Activated T-helper 2 cell treated with anti-CD3 and anti-CD28 coated beads, Interferon-gamma antibody, Interleukin-2, Interleukin-4, amounts not matched to agents 10 μg/mL and 5 μg/mL and 100 μg/mL, durations not matched to agents 14 hours and 24 hours and 36 hours (primary cell): ENCODE data around the gene CBX3. TPM values are rescaled to one million over a fixed set of nuclear protein-coding genes. Genes with fewer than 3 reads are reported as not detected.
"Not testable (repeated sequence)": the region's sequence is repeated elsewhere in the genome, so short reads cannot be mapped to it uniquely, and the experiment has no call there.

ENCODE experiments used
- DNase-seq: peaks from one replicate; pipeline ENCODE4 v3.0.0; 2021; ENCODE audit warnings: low spot score
- H3K27ac Mint-ChIP-seq: one replicate; pipeline ENCODE4 v1.8.0; 2021; ENCODE audit warnings: mixed read lengths
- H3K27me3 Mint-ChIP-seq: one replicate; pipeline ENCODE4 v1.8.0; 2021; ENCODE audit warnings: low read depth, mixed read lengths
- H3K36me3 Mint-ChIP-seq: one replicate; pipeline ENCODE4 v1.8.0; 2021; ENCODE audit warnings: low read depth, mixed read lengths
- H3K4me1 Mint-ChIP-seq: one replicate; pipeline ENCODE4 v1.8.0; 2021; ENCODE audit warnings: low read depth, mixed read lengths
- H3K4me3 Mint-ChIP-seq: one replicate; pipeline ENCODE4 v1.8.0; 2021; ENCODE audit warnings: low read depth, mild to moderate bottlenecking, moderate library complexity, mixed read lengths
- H3K9me3 Mint-ChIP-seq: one replicate; pipeline ENCODE4 v1.8.0; 2021; ENCODE audit warnings: mixed read lengths
- intact Hi-C: fragments of 100-400 bp; cut with micrococcal nuclease; formaldehyde crosslinking; loops from one replicate; pipeline ENCODE4 v1.15.1; 2023
- total RNA-seq: library from RNA; stranded (reverse); gene quantifications from 2 replicates; pipeline ENCODE4 v1.2.3, GENCODE V29; 2022

Gene CBX3
- total RNA-seq, 1 donor from 2014 or later: 275 TPM

- peaks cover 43% of the 10 kb centered on the region for H3K36me3 Mint-ChIP-seq
- DNase-seq: no peak
- no peaks in the 10 kb centered on the region for H3K9me3 Mint-ChIP-seq
- H3K4me1 Mint-ChIP-seq: peaks cover 19% of the 10 kb centered on the region
- peak overlapping the region; percentile 26 for H3K27ac Mint-ChIP-seq
- intact Hi-C loops: no loop called here
- H3K27me3 Mint-ChIP-seq: no peaks in the 10 kb centered on the region
- no peak overlapping the region for H3K4me3 Mint-ChIP-seq
These were observed 23.1 kb upstream of the CBX3 start for GRCh38 chr7:26178272-26178960.

- Mint-ChIP-seq H3K36me3 (peaks cover 44% of the 10 kb centered on the region), H3K9me3 (no peaks in the 10 kb centered on the region), H3K4me3 (no peak overlapping the region), H3K4me1 (peaks cover 17% of the 10 kb centered on the region), H3K27me3 (no peaks in the 10 kb centered on the region), H3K27ac (no peak overlapping the region)
- intact Hi-C loops: no loop called here
- DNase-seq: no peak
These were observed 22.1 kb upstream of the CBX3 start for GRCh38 chr7:26179422-26179821.

- Mint-ChIP-seq H3K9me3 (no peaks in the 10 kb centered on the region), H3K36me3 (peaks cover 50% of the 10 kb centered on the region), H3K4me1 (peaks cover 19% of the 10 kb centered on the region), H3K4me3 (no peak overlapping the region), H3K27ac (no peak overlapping the region), H3K27me3 (no peaks in the 10 kb centered on the region)
- DNase-seq: no peak
- intact Hi-C loops: no loop called here
These were observed 21.6 kb upstream of the CBX3 start for GRCh38 chr7:26179826-26180497.

GRCh38 chr7:26180792-26181198 lies 20.8 kb upstream of the CBX3 start:
- peaks cover 58% of the 10 kb centered on the region for H3K36me3 Mint-ChIP-seq
- peaks cover 27% of the 10 kb centered on the region for H3K4me1 Mint-ChIP-seq
- H3K27me3 Mint-ChIP-seq: no peaks in the 10 kb centered on the region
- no peak for DNase-seq
- H3K4me3 Mint-ChIP-seq: no peak overlapping the region
- no peak overlapping the region for H3K27ac Mint-ChIP-seq
- no peaks in the 10 kb centered on the region for H3K9me3 Mint-ChIP-seq
- intact Hi-C loops: no loop called here

DNA sequence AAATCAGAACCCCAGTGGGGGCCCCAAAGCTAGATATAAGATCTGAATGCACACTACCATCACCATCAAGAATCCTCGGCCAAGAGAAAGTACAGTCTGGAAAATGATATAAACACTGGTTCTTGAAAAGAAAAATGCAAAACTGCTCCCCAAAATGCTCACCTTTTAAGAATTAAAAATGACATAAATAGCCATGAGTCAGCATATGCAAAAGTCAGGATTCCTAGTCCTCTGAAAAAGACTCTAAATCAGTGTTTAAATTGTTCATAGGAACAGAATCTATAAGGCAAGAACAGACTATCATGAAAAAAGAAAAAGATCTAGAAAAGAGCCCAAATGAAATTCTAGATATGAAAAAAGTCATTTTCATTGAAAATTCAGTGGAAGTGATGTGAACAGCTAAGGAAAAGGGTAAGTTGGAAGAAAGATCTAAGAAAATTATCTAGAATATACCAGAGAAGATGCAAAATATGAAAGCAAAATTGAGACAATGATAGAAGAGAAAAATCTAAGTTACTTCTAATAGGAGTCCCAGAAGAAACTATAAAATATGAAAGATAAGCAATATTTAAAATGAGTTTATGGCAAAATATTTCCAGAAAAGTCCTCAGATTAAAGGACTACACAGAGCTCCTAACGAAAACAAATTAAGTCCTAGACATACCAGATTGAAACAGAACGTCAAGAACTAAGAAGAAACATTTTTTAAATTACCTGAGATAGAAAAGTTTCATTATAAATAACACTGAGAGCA lies 19.9 kb upstream of the CBX3 start:
- no peak for DNase-seq
- intact Hi-C loops: no loop called here
- Mint-ChIP-seq H3K4me1 (peaks cover 33% of the 10 kb centered on the region), H3K27ac (peak overlapping the region; percentile 46), H3K27me3 (no peaks in the 10 kb centered on the region), H3K9me3 (no peaks in the 10 kb centered on the region), H3K4me3 (no peak overlapping the region), H3K36me3 (peaks cover 65% of the 10 kb centered on the region)

DNA sequence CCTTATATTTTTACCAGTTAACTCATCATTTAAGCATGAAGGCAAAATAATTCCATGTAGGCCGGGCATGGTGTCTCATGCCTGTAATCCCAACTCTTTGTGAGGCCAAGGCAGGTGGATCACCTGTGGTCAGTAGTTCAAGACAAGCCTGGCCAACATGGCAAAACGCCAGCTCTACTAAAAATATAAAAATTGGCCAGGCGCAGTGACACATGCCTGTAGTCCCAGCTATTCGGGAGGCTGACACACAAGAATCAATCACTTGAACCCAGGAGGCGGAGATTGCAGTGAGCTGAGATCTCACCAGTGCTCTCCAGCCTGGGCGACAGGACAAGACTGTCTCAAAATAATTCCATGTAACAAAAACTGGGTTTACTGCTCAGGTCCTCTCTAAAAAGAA lies 19.3 kb upstream of the CBX3 start:
- H3K9me3 Mint-ChIP-seq: no peaks in the 10 kb centered on the region
- peaks cover 39% of the 10 kb centered on the region for H3K4me1 Mint-ChIP-seq
- intact Hi-C loops: no loop called here
- no peak overlapping the region for H3K4me3 Mint-ChIP-seq
- H3K27me3 Mint-ChIP-seq: no peaks in the 10 kb centered on the region
- DNase-seq: no peak
- H3K27ac Mint-ChIP-seq: no peak overlapping the region
- peaks cover 69% of the 10 kb centered on the region for H3K36me3 Mint-ChIP-seq

GRCh38 chr7:26182706-26183105 lies 18.8 kb upstream of the CBX3 start:
- Mint-ChIP-seq H3K36me3 (peaks cover 69% of the 10 kb centered on the region), H3K27ac (no peak overlapping the region), H3K4me3 (no peak overlapping the region), H3K27me3 (no peaks in the 10 kb centered on the region), H3K4me1 (peaks cover 40% of the 10 kb centered on the region), H3K9me3 (no peaks in the 10 kb centered on the region)
- intact Hi-C loops: no loop called here
- DNase-seq: no peak

DNA sequence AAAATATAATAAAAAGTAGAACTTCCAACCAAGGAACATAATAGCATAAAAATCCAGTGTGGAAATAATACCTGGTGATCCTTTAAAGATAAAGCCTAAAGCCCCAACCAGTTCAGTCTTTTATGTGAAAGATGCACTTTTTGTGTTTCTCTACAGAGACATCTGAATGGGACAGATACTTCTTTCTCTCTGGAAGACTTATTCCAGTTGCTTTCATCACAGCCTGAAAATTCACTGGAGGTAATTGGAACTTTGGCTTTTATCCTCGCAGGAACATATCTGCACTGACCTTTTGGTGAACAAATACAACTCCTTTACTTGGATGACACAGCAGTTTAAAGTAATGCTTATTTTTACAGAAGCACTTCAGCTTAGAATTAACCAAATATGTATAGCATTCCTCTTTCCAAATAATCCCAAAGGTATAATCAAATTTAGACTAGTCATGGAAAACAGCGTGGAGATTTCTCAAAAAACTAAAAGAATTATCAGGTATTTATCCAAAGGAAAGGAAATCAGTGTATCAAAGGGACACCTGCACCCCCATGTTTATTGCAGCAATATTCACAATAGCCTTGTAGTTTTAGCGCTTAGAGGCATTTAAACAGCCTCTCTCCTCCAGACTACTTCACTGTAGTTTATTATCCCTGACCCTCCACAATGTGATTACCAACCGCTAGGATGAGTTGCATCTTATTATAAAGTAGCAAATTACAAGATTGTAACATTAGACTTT lies 17.8 kb upstream of the CBX3 start:
- H3K36me3 Mint-ChIP-seq: peaks cover 75% of the 10 kb centered on the region
- no peaks in the 10 kb centered on the region for H3K9me3 Mint-ChIP-seq

DNA sequence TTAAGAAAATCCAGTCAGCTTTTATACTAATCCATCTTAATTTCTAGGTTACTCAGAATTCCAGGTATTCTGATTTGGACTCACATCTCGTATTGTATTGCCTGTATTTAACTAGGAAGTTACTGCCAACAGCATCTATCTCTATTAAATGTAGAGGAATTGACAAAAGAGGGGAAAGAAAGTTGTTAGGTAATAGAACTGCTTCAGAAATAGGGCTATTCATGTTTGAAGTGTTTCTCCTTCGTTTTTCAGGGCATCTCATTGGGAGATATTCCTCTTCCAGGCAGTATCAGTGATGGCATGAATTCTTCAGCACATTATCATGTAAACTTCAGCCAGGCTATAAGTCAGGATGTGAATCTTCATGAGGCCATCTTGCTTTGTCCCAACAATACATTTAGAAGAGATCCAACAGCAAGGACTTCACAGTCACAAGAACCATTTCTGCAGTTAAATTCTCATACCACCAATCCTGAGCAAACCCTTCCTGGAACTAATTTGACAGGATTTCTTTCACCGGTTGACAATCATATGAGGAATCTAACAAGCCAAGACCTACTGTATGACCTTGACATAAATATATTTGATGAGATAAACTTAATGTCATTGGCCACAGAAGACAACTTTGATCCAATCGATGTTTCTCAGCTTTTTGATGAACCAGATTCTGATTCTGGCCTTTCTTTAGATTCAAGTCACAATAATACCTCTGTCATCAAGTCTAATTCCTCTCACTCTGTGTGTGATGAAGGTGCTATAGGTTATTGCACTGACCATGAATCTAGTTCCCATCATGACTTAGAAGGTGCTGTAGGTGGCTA lies 17.1 kb upstream of the CBX3 start:
- Mint-ChIP-seq H3K36me3 (peaks cover 78% of the 10 kb centered on the region), H3K4me1 (peaks cover 55% of the 10 kb centered on the region), H3K27ac (peak overlapping the region; percentile 79)
- H3K27me3 Mint-ChIP-seq, DNase-seq, H3K4me3 Mint-ChIP-seq, H3K9me3 Mint-ChIP-seq: not testable (repeated sequence)
- intact Hi-C loops: loop anchor here (1.0 to 5.0 kb wide), 2 partner anchors 28 to 292 kb away; no protein-coding TSS in a partner anchor

More for the DNA sequence above, 17.8 kb upstream of the CBX3 start:
- DNase-seq: no peak
- intact Hi-C loops: no loop called here
- H3K27me3 Mint-ChIP-seq: no peaks in the 10 kb centered on the region
- H3K27ac Mint-ChIP-seq: peak overlapping the region; percentile 79
- no peak overlapping the region for H3K4me3 Mint-ChIP-seq
- H3K4me1 Mint-ChIP-seq: peaks cover 48% of the 10 kb centered on the region

DNA sequence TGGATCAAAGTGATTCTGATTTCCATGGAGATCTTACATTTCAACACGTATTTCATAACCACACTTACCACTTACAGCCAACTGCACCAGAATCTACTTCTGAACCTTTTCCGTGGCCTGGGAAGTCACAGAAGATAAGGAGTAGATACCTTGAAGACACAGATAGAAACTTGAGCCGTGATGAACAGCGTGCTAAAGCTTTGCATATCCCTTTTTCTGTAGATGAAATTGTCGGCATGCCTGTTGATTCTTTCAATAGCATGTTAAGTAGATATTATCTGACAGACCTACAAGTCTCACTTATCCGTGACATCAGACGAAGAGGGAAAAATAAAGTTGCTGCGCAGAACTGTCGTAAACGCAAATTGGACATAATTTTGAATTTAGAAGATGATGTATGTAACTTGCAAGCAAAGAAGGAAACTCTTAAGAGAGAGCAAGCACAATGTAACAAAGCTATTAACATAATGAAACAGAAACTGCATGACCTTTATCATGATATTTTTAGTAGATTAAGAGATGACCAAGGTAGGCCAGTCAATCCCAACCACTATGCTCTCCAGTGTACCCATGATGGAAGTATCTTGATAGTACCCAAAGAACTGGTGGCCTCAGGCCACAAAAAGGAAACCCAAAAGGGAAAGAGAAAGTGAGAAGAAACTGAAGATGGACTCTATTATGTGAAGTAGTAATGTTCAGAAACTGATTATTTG lies 16.3 kb upstream of the CBX3 start:
- H3K9me3 Mint-ChIP-seq: no peaks in the 10 kb centered on the region
- peak overlapping the region; percentile 79 for H3K27ac Mint-ChIP-seq
- intact Hi-C loops: loop anchor here (1.0 to 5.0 kb wide), 2 partner anchors 29 to 293 kb away; no protein-coding TSS in a partner anchor
- no peak for DNase-seq
- peaks cover 82% of the 10 kb centered on the region for H3K36me3 Mint-ChIP-seq
- no peak overlapping the region for H3K4me3 Mint-ChIP-seq
- H3K27me3 Mint-ChIP-seq: no peaks in the 10 kb centered on the region
- H3K4me1 Mint-ChIP-seq: peaks cover 58% of the 10 kb centered on the region

GRCh38 chr7:26185844-26186180 lies 15.7 kb upstream of the CBX3 start:
- peaks cover 83% of the 10 kb centered on the region for H3K36me3 Mint-ChIP-seq
- no peaks in the 10 kb centered on the region for H3K9me3 Mint-ChIP-seq
- H3K4me1 Mint-ChIP-seq: peaks cover 63% of the 10 kb centered on the region
- no peaks in the 10 kb centered on the region for H3K27me3 Mint-ChIP-seq
- no peak for DNase-seq
- intact Hi-C loops: loop anchor here (1.0 to 5.0 kb wide), 2 partner anchors 30 to 294 kb away; no protein-coding TSS in a partner anchor
- H3K27ac Mint-ChIP-seq: peak overlapping the region; percentile 79
- H3K4me3 Mint-ChIP-seq: no peak overlapping the region
